ENCODE results near the gene CCT6B.

DNA sequence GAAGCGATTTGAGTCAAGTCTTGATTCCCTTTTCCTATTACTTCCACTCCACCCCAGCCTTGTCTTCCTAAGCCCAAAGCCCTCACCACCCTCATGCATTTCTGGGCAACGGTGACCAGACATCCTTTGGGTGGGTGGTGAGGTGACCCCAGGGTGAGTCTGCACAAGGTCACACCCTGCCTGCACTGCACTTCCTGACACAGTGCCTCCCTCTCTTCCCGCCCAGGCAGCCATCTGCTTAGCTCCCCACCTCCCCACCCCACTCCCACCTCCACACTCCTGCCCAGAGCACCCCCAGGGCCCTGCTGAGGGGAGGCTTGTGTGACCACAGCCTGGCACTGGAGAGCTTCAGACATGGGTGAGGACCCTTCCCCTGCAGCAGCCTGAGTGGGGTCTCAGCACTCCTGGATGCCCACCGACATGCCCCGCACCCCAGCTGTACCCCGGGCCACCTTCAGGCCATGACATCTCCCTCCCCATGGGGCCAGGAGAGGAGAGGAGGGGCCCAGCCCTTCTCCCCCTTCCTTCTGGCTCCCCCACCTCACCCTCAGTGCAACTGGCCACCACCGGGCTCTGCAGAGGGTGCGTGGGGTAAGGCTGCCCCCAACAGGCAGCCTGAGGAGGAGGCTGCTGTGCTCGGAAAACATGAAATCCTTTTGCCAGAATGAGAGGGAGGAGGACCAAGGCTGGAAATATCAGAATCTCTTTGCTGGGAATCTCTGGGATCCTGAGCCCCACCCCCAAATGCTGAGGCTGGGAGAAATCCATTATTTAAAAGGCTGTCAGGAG lies 68.6 kb downstream of the CCT6B start:
- TF ChIP-seq, protein P1, sequence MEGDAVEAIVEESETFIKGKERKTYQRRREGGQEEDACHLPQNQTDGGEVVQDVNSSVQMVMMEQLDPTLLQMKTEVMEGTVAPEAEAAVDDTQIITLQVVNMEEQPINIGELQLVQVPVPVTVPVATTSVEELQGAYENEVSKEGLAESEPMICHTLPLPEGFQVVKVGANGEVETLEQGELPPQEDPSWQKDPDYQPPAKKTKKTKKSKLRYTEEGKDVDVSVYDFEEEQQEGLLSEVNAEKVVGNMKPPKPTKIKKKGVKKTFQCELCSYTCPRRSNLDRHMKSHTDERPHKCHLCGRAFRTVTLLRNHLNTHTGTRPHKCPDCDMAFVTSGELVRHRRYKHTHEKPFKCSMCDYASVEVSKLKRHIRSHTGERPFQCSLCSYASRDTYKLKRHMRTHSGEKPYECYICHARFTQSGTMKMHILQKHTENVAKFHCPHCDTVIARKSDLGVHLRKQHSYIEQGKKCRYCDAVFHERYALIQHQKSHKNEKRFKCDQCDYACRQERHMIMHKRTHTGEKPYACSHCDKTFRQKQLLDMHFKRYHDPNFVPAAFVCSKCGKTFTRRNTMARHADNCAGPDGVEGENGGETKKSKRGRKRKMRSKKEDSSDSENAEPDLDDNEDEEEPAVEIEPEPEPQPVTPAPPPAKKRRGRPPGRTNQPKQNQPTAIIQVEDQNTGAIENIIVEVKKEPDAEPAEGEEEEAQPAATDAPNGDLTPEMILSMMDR (conservative IDR thresholded peaks at IDR 0.05 in 1 of 2, IDR thresholded peaks at IDR 0.05 in 1 of 2; ENCODE audit: low read depth in 1 of 2, low read length in 2 of 2): peak; percentile 11 to 19
- no peak for TF ChIP-seq EZH2 (IDR thresholded peaks at IDR 0.05; ENCODE audit: low read length, missing control alignments)
